GM18909 (cell line): ENCODE results near the gene STRA8.

Source experiments
- ATAC-seq: cut with Tn5 transposase; IDR thresholded peaks from one replicate; pipeline ENCODE4 v1.9.1; 2021; ENCODE audit warnings: mild to moderate bottlenecking; ENCODE audit not compliant: unreplicated experiment, poor library complexity

STRA8 gene

GRCh38 chr7:135260930-135261721 lies 27.5 kb downstream of the STRA8 start:
- no peak for ATAC-seq

GRCh38 chr7:135262623-135263320 lies 29.1 kb downstream of the STRA8 start:
- ATAC-seq, result no peak

- no peak for ATAC-seq
Measured at GRCh38 chr7:135263321-135263970, 29.8 kb downstream of the STRA8 start.

GRCh38 chr7:135265637-135266036 lies 32.0 kb downstream of the STRA8 start:
- ATAC-seq, result no peak

- no peak for ATAC-seq
Measured at GRCh38 chr7:135269921-135270320, 36.3 kb downstream of the STRA8 start.

GRCh38 chr7:135270577-135271254 lies 37.1 kb downstream of the STRA8 start:
- ATAC-seq, result no peak

GRCh38 chr7:135271255-135271615 lies 37.6 kb downstream of the STRA8 start:
- ATAC-seq, result no peak

GRCh38 chr7:135272303-135272702 lies 38.7 kb downstream of the STRA8 start:
- no peak for ATAC-seq

GRCh38 chr7:135273581-135273980 lies 39.9 kb downstream of the STRA8 start:
- no peak for ATAC-seq

- peak; percentile 84 for ATAC-seq
Measured at GRCh38 chr7:135274495-135275268, 41.0 kb downstream of the STRA8 start.

GRCh38 chr7:135275971-135276580 lies 42.4 kb downstream of the STRA8 start:
- ATAC-seq, result no peak

GRCh38 chr7:135277161-135277560 lies 43.5 kb downstream of the STRA8 start:
- no peak for ATAC-seq

GRCh38 chr7:135281363-135281949 lies 47.8 kb downstream of the STRA8 start:
- peak; percentile 98 for ATAC-seq

- ATAC-seq, result no peak
Measured at GRCh38 chr7:135282561-135283254, 49.1 kb downstream of the STRA8 start.

GRCh38 chr7:135283959-135284638 lies 50.5 kb downstream of the STRA8 start:
- no peak for ATAC-seq

- no peak for ATAC-seq
Measured at GRCh38 chr7:135285547-135286233, 52.1 kb downstream of the STRA8 start.

GRCh38 chr7:135286876-135287275 lies 53.2 kb downstream of the STRA8 start:
- no peak for ATAC-seq

GRCh38 chr7:135290594-135290993 lies 57.0 kb downstream of the STRA8 start:
- ATAC-seq, result no peak
